OCI-LY7 (cell line): ENCODE results near the gene PAX7.

Experiments
- EZH2phosphoT487 ChIP-seq: fragments of 200-600 bp; sonication (generic); IDR thresholded peaks from 2 replicates; pipeline ENCODE4 v1.6.1; 2018; ENCODE audit warnings: low read depth, borderline replicate concordance, mild to moderate bottlenecking, mixed run types, antibody characterized with exemption, low read length, moderate library complexity, mixed read lengths
- TF ChIP-seq, protein P1 (sequence below): fragments of 200-600 bp; sonication (generic); conservative IDR thresholded peaks from 2 replicates; pipeline ENCODE4 v1.5.1; 2014; ENCODE audit warnings: mild to moderate bottlenecking, antibody characterized with exemption, low read length, moderate library complexity, mixed read lengths

DNA sequence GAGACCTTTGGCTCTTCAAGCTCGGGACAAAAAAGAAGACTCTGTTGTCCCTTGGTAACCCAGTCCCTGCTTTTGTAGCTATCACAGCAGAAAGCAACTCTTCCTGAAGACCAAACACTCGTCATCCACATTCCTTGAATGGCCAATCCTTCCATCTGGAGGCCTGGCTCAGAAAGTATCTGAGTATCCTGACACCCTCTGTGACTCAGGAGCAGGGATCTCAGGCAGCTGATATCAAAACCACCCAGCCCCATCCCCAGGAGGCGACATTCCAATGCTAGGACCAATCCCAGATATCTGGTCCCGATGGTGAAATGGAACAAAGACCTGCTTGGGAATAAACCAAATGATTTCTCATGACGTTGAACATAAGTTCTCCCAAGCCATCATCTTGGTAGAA is 116.3 kb downstream of the PAX7 start:
- TF ChIP-seq, protein P1, sequence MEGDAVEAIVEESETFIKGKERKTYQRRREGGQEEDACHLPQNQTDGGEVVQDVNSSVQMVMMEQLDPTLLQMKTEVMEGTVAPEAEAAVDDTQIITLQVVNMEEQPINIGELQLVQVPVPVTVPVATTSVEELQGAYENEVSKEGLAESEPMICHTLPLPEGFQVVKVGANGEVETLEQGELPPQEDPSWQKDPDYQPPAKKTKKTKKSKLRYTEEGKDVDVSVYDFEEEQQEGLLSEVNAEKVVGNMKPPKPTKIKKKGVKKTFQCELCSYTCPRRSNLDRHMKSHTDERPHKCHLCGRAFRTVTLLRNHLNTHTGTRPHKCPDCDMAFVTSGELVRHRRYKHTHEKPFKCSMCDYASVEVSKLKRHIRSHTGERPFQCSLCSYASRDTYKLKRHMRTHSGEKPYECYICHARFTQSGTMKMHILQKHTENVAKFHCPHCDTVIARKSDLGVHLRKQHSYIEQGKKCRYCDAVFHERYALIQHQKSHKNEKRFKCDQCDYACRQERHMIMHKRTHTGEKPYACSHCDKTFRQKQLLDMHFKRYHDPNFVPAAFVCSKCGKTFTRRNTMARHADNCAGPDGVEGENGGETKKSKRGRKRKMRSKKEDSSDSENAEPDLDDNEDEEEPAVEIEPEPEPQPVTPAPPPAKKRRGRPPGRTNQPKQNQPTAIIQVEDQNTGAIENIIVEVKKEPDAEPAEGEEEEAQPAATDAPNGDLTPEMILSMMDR = no peak
- TF ChIP-seq EZH2phosphoT487 = no peak
